GM23338 (cell line): Measurements from ENCODE around the gene FAM114A2. TPM values are rescaled to one million over a fixed set of nuclear protein-coding genes. Genes with fewer than 3 reads are reported as not detected.

Source experiments
- ATAC-seq: fragments of 200-7000 bp; cut with Tn5 transposase; 3 replicates; pipeline ENCODE4 v1.9.1; 2020
- DNase-seq: peaks from one replicate; pipeline ENCODE4 v3.0.0-alpha.2; 2015; ENCODE audit warnings: low spot score
- H2AFZ ChIP-seq: fragments of 200-600 bp; sonication (generic); 2 replicates; pipeline ENCODE4 v1.8.0; 2016; ENCODE audit warnings: antibody characterized with exemption, mild to moderate bottlenecking, moderate library complexity
- H3F3A ChIP-seq: fragments of 200-600 bp; sonication (generic); replicated peaks from 2 replicates; pipeline ENCODE4 v1.8.0; 2017; ENCODE audit warnings: antibody characterized with exemption, mixed run types, low read depth
- H3K27ac ChIP-seq: fragments of 200-600 bp; sonication (generic); 2 replicates; pipeline ENCODE4 v1.6.1; 2016; ENCODE audit warnings: low read depth
- H3K27me3 ChIP-seq: fragments of 200-600 bp; sonication (generic); 2 replicates; pipeline ENCODE4 v1.8.0; 2016; ENCODE audit warnings: mild to moderate bottlenecking, mixed run types, moderate library complexity; ENCODE audit not compliant: insufficient read depth
- H3K36me3 ChIP-seq: fragments of 200-600 bp; sonication (generic); 2 replicates; pipeline ENCODE4 v1.8.0; 2016; ENCODE audit warnings: mild to moderate bottlenecking; ENCODE audit not compliant: insufficient read depth
- H3K4me1 ChIP-seq: fragments of 200-600 bp; sonication (generic); 2 replicates; pipeline ENCODE4 v1.8.0; 2016; ENCODE audit warnings: mild to moderate bottlenecking, moderate library complexity; ENCODE audit not compliant: insufficient read depth
- H3K4me2 ChIP-seq: fragments of 200-600 bp; sonication (generic); 2 replicates; pipeline ENCODE4 v1.7.1; 2017; ENCODE audit warnings: mixed run types
- H3K4me3 ChIP-seq: fragments of 200-600 bp; sonication (generic); 2 replicates; pipeline ENCODE4 v1.6.1; 2016; ENCODE audit warnings: mixed run types
- H3K79me2 ChIP-seq: fragments of 200-600 bp; sonication (generic); replicated peaks from 2 replicates; pipeline ENCODE4 v1.8.0; 2017; ENCODE audit warnings: mild to moderate bottlenecking; ENCODE audit not compliant: insufficient read depth
- H3K9me2 ChIP-seq: fragments of 200-600 bp; sonication (generic); 2 replicates; pipeline ENCODE4 v1.8.0; 2017; ENCODE audit not compliant: insufficient read depth
- H4K20me1 ChIP-seq: fragments of 200-600 bp; sonication (generic); replicated peaks from 2 replicates; pipeline ENCODE4 v1.8.0; 2017; ENCODE audit warnings: mild to moderate bottlenecking; ENCODE audit not compliant: insufficient read depth
- H3K27ac Mint-ChIP-seq: 2 replicates; pipeline ENCODE4 v1.8.0; 2020; ENCODE audit warnings: inconsistent platforms, mild to moderate bottlenecking, moderate library complexity, mixed read lengths
- H3K27me3 Mint-ChIP-seq: 3 replicates; pipeline ENCODE4 v1.8.0; 2022; ENCODE audit warnings: low read depth, mild to moderate bottlenecking, moderate library complexity, mixed read lengths, inconsistent platforms; ENCODE audit not compliant: insufficient read depth, poor library complexity
- H3K36me3 Mint-ChIP-seq: 3 replicates; pipeline ENCODE4 v1.8.0; 2021; ENCODE audit warnings: low read depth, mild to moderate bottlenecking, inconsistent platforms, moderate library complexity, mixed read lengths
- H3K4me1 Mint-ChIP-seq: 3 replicates; pipeline ENCODE4 v1.8.0; 2020; ENCODE audit warnings: mild to moderate bottlenecking, inconsistent platforms, mixed read lengths
- H3K4me3 Mint-ChIP-seq: 3 replicates; pipeline ENCODE4 v1.8.0; 2021; ENCODE audit warnings: moderate library complexity, mild to moderate bottlenecking, inconsistent platforms, mixed read lengths
- H3K9me3 Mint-ChIP-seq: 3 replicates; pipeline ENCODE4 v1.8.0; 2020; ENCODE audit warnings: moderate library complexity, mild to moderate bottlenecking, inconsistent platforms, mixed read lengths
- CREB1 ChIP-seq: fragments of 250-450 bp; sonication (Bioruptor Pico); IDR thresholded peaks from 2 replicates; pipeline ENCODE4 v1.5.0; 2020; ENCODE audit warnings: low read depth, mild to moderate bottlenecking, moderate library complexity
- CTCF ChIP-seq, 2 experiments: fragments of 200-600 bp in 1 of 2; sonication (generic) in 1 of 2; conservative IDR thresholded peaks; 2 replicates each; pipeline versions ENCODE4 v1.5.1 to v1.6.1; 2016 to 2017; ENCODE audit warnings: antibody characterized with exemption in 2 of 2, low read depth in 2 of 2, mild to moderate bottlenecking in 2 of 2, moderate library complexity in 1 of 2
- ETS1 ChIP-seq: IDR thresholded peaks from 2 replicates; pipeline ENCODE4 v1.6.1; 2016; ENCODE audit warnings: antibody characterized with exemption
- EZH2 ChIP-seq: fragments of 200-600 bp; sonication (generic); IDR thresholded peaks from one replicate; pipeline ENCODE4 v1.8.0; 2017; ENCODE audit warnings: antibody characterized with exemption, mild to moderate bottlenecking, low read depth; ENCODE audit not compliant: unreplicated experiment
- EZH2phosphoT487 ChIP-seq: fragments of 200-600 bp; sonication (generic); IDR thresholded peaks from one replicate; pipeline ENCODE4 v1.8.1; 2018; ENCODE audit warnings: antibody characterized with exemption; ENCODE audit not compliant: unreplicated experiment
- JUNB ChIP-seq: IDR thresholded peaks from one replicate; pipeline ENCODE4 v1.6.1; 2016; ENCODE audit warnings: antibody characterized with exemption; ENCODE audit not compliant: unreplicated experiment
- NANOG ChIP-seq: IDR thresholded peaks from 2 replicates; pipeline ENCODE4 v1.6.1; 2016; ENCODE audit warnings: antibody characterized with exemption, borderline replicate concordance
- POLR2AphosphoS5 ChIP-seq: IDR thresholded peaks from 2 replicates; pipeline ENCODE4 v1.6.1; 2016; ENCODE audit warnings: antibody characterized with exemption, low read depth
- REST ChIP-seq: IDR thresholded peaks from one replicate; pipeline ENCODE4 v1.6.1; 2018; ENCODE audit warnings: antibody characterized with exemption; ENCODE audit not compliant: unreplicated experiment
- STAT1 ChIP-seq: IDR thresholded peaks from one replicate; pipeline ENCODE4 v1.6.1; 2016; ENCODE audit warnings: antibody characterized with exemption; ENCODE audit not compliant: unreplicated experiment
- ZNF114 ChIP-seq: fragments of 250-450 bp; sonication (Bioruptor Pico); IDR thresholded peaks from 2 replicates; pipeline ENCODE4 v1.5.0; 2020; ENCODE audit warnings: mild to moderate bottlenecking, moderate library complexity
- ZNF331 ChIP-seq: fragments of 250-450 bp; sonication (Bioruptor Pico); IDR thresholded peaks from 2 replicates; pipeline ENCODE4 v1.5.0; 2020; ENCODE audit warnings: low read depth, mild to moderate bottlenecking, moderate library complexity
- polyA plus RNA-seq: library from polyadenylated mRNA; unstranded; fragments of >200 nt; fragmentation: Nextera tagmentation; extraction: Ambion mirVana; gene quantifications from 2 replicates; pipeline ENCODE4 v1.2.1, GENCODE V29; 2016
- total RNA-seq: library from RNA; depleted of rRNA; stranded (reverse); fragments of >200 nt; shearing (Covaris generic); gene quantifications from 2 replicates; pipeline ENCODE4 v1.2.3, GENCODE V29; 2014

The FAM114A2 gene
- total and polyA plus RNA-seq, 2 experiments from 2014 or later, result 4.9 to 5.8 TPM

GRCh38 chr5:153987301-153987700 lies 51.4 kb downstream of the FAM114A2 start:
- TF ChIP-seq EZH2phosphoT487, result no peak
- TF ChIP-seq ZNF114 (CRISPR knock-in tag), result no peak
- TF ChIP-seq EZH2, result no peak
- no peak for TF ChIP-seq CREB1
- TF ChIP-seq REST, result no peak
- no peak for TF ChIP-seq NANOG
- TF ChIP-seq STAT1, result no peak
- TF ChIP-seq POLR2AphosphoS5, result no peak
- no peak for TF ChIP-seq ETS1
- no peak for TF ChIP-seq ZNF331 (CRISPR knock-in tag)
- Histone ChIP-seq H3K27ac (no peak overlapping the region), H3K27me3 (no peaks in the 10 kb centered on the region), H3K79me2 (no peaks in the 10 kb centered on the region), H3F3A (no peaks in the 10 kb centered on the region), H4K20me1 (no peaks in the 10 kb centered on the region), H3K4me1 (no peaks in the 10 kb centered on the region), H2AFZ (no peak overlapping the region), H3K4me2 (no peak overlapping the region), H3K9me2 (no peaks in the 10 kb centered on the region), H3K4me3 (no peak overlapping the region), H3K36me3 (no peaks in the 10 kb centered on the region)
- ATAC-seq (no peak), DNase-seq (no peak)
- Mint-ChIP-seq H3K27ac (no peak overlapping the region), H3K27me3 (peaks cover 1% of the 10 kb centered on the region), H3K4me1 (no peaks in the 10 kb centered on the region), H3K36me3 (no peaks in the 10 kb centered on the region), H3K4me3 (no peak overlapping the region), H3K9me3 (no peaks in the 10 kb centered on the region)

GRCh38 chr5:153985498-153985897 lies 53.2 kb downstream of the FAM114A2 start:
- Mint-ChIP-seq H3K27me3 (peaks cover 1% of the 10 kb centered on the region), H3K4me3 (no peak overlapping the region), H3K9me3 (no peaks in the 10 kb centered on the region), H3K27ac (no peak overlapping the region), H3K36me3 (no peaks in the 10 kb centered on the region), H3K4me1 (no peaks in the 10 kb centered on the region)
- Histone ChIP-seq H3K4me2 (no peak overlapping the region), H2AFZ (no peak overlapping the region), H3K27ac (no peak overlapping the region), H3K79me2 (no peaks in the 10 kb centered on the region), H3K36me3 (no peaks in the 10 kb centered on the region), H3K27me3 (no peaks in the 10 kb centered on the region), H3K4me1 (no peaks in the 10 kb centered on the region), H3F3A (no peaks in the 10 kb centered on the region), H3K4me3 (no peak overlapping the region), H4K20me1 (no peaks in the 10 kb centered on the region), H3K9me2 (no peaks in the 10 kb centered on the region)
- ATAC-seq (no peak), DNase-seq (no peak)
- no peak for TF ChIP-seq ZNF331 (CRISPR knock-in tag)
- no peak for TF ChIP-seq NANOG
- no peak for TF ChIP-seq JUNB
- no peak for TF ChIP-seq EZH2
- no peak for TF ChIP-seq CREB1
- no peak for TF ChIP-seq CTCF (conservative IDR thresholded peaks at IDR 0.05; ENCODE audit: low read depth in 2 of 2)
- no peak for TF ChIP-seq EZH2phosphoT487
